ELR (cell line): Measurements from ENCODE around the gene SOAT1.
"Not testable (repeated sequence)": the region's sequence is repeated elsewhere in the genome, so short reads cannot be mapped to it uniquely, and the experiment has no call there.

ENCODE experiments used
- DNase-seq: peaks from one replicate; pipeline ENCODE4 v3.0.0-alpha.2; 2015; ENCODE audit warnings: low read depth

Gene SOAT1

GRCh38 chr1:179353546-179353945, 59.9 kb downstream of the SOAT1 start:
- DNase-seq: peak; percentile 38

GRCh38 chr1:179361631-179362030, 68.0 kb downstream of the SOAT1 start:
- DNase-seq: not testable (repeated sequence)

- peak; percentile 88 for DNase-seq
Observed at GRCh38 chr1:179365342-179366092, 71.9 kb downstream of the SOAT1 start, which contains the start of gene AXDND1. Gene AXDND1 (plus strand): TSS chr1:179365971. CDS start chr1:179366510, 539 bp downstream.

- DNase-seq: peak; percentile 39
Observed at GRCh38 chr1:179366093-179366800, 72.7 kb downstream of the SOAT1 start.

GRCh38 chr1:179369751-179370341, 76.2 kb downstream of the SOAT1 start:
- peak; percentile 83 for DNase-seq

GRCh38 chr1:179372160-179372559, 78.6 kb downstream of the SOAT1 start:
- no peak for DNase-seq

GRCh38 chr1:179376223-179376622, 82.6 kb downstream of the SOAT1 start:
- no peak for DNase-seq

- DNase-seq: peak; percentile 42
Observed at GRCh38 chr1:179380299-179380698, 86.7 kb downstream of the SOAT1 start.

- no peak for DNase-seq
Observed at GRCh38 chr1:179384027-179384426, 90.4 kb downstream of the SOAT1 start.

- no peak for DNase-seq
Observed at GRCh38 chr1:179385510-179385909, 91.9 kb downstream of the SOAT1 start.

GRCh38 chr1:179393721-179394120, 100.1 kb downstream of the SOAT1 start:
- DNase-seq: no peak

- not testable (repeated sequence) for DNase-seq
Observed at GRCh38 chr1:179399399-179399798, 105.8 kb downstream of the SOAT1 start.
